OCI-LY7 (cell line): ENCODE data around the gene SFXN5. TPM values are rescaled to one million over a fixed set of nuclear protein-coding genes. Genes with fewer than 3 reads are reported as not detected.
"Not testable (repeated sequence)": the region's sequence is repeated elsewhere in the genome, so short reads cannot be mapped to it uniquely, and the experiment has no call there.

ENCODE experiments used
- Bru-seq: library from RNA; stranded (reverse); fragments of 400-500 nt; gene quantifications from one replicate; lab custom pipeline; 2021; lab: Mats Ljungman, UMichigan
- BruChase-seq, 2 experiments: library from RNA; stranded (reverse); fragments of 400-500 nt; gene quantifications; one replicate each; lab custom pipeline; 2021; lab: Mats Ljungman, UMichigan
- BruUV-seq: library from RNA; stranded (reverse); fragments of 400-500 nt; replicated peaks from 2 replicates; lab custom pipeline; 2021; lab: Mats Ljungman, UMichigan
- CTCF ChIA-PET: fragments of 300-600 bp; sonication (Branson Sonifier 250); formaldehyde crosslinking; loops from one replicate; lab custom pipeline; 2022; ENCODE audit warnings: antibody characterized with exemption; ENCODE audit not compliant: unreplicated experiment; lab: Charles Lee
- POLR2A ChIA-PET: fragments of 300-600 bp; sonication (Branson Sonifier 250); formaldehyde crosslinking; loops from one replicate; lab custom pipeline; 2022; ENCODE audit warnings: antibody characterized with exemption; lab: Charles Lee
- DNase-seq: peaks from one replicate; pipeline ENCODE4 v3.0.0-alpha.2; 2015; ENCODE audit warnings: low spot score
- H2AFZ ChIP-seq: fragments of 200-600 bp; sonication (generic), shearing (Covaris generic); 2 replicates; pipeline ENCODE4 v1.6.1; 2014; ENCODE audit warnings: mild to moderate bottlenecking, antibody characterized with exemption, low read length, moderate library complexity
- H3K27ac ChIP-seq: fragments of 200-600 bp; sonication (generic); 2 replicates; pipeline ENCODE4 v1.5.1; 2014; ENCODE audit warnings: mixed run types, low read depth, mild to moderate bottlenecking, moderate library complexity, low read length, inconsistent platforms; ENCODE audit not compliant: poor library complexity, severe bottlenecking
- H3K36me3 ChIP-seq: fragments of 200-600 bp; sonication (generic); 2 replicates; pipeline ENCODE4 v1.6.1; 2014; ENCODE audit warnings: mild to moderate bottlenecking, antibody characterized with exemption, low read length, moderate library complexity, mixed read lengths; ENCODE audit not compliant: insufficient read depth
- H3K4me1 ChIP-seq: fragments of 200-600 bp; sonication (generic); 2 replicates; pipeline ENCODE4 v1.5.1; 2014; ENCODE audit warnings: mild to moderate bottlenecking, low read length; ENCODE audit not compliant: insufficient read depth, poor library complexity, severe bottlenecking
- H3K4me2 ChIP-seq: fragments of 200-600 bp; sonication (generic); 2 replicates; pipeline ENCODE4 v1.6.1; 2014; ENCODE audit warnings: mild to moderate bottlenecking, low read length
- H3K4me3 ChIP-seq: fragments of 200-600 bp; sonication (generic); 2 replicates; pipeline ENCODE4 v1.5.1; 2014; ENCODE audit warnings: mild to moderate bottlenecking, low read depth, low read length; ENCODE audit not compliant: poor library complexity, severe bottlenecking
- H3K79me2 ChIP-seq: fragments of 200-600 bp; sonication (generic); 2 replicates; pipeline ENCODE4 v1.6.1; 2016; ENCODE audit warnings: low read depth, mild to moderate bottlenecking, low read length, moderate library complexity, mixed read lengths; ENCODE audit not compliant: insufficient read depth
- H3K9me2 ChIP-seq: fragments of 200-600 bp; sonication (generic); 2 replicates; pipeline ENCODE4 v1.6.1; 2016; ENCODE audit warnings: mild to moderate bottlenecking, low read length, mixed read lengths; ENCODE audit not compliant: insufficient read depth
- H3K9me3 ChIP-seq: fragments of 200-600 bp; sonication (generic); 2 replicates; pipeline ENCODE4 v1.6.1; 2014; ENCODE audit warnings: mild to moderate bottlenecking, mixed run types, low read length, mixed read lengths
- H4K20me1 ChIP-seq: fragments of 200-600 bp; sonication (generic); 2 replicates; pipeline ENCODE4 v1.6.1; 2014; ENCODE audit warnings: mild to moderate bottlenecking, antibody characterized with exemption, low read length, moderate library complexity, mixed read lengths; ENCODE audit not compliant: insufficient read depth
- CTCF ChIP-seq: fragments of 200-600 bp; sonication (generic); conservative IDR thresholded peaks from 2 replicates; pipeline ENCODE4 v1.5.1; 2014; ENCODE audit warnings: mild to moderate bottlenecking, antibody characterized with exemption, low read length, moderate library complexity, mixed read lengths
- EZH2phosphoT487 ChIP-seq: fragments of 200-600 bp; sonication (generic); IDR thresholded peaks from 2 replicates; pipeline ENCODE4 v1.6.1; 2018; ENCODE audit warnings: low read depth, borderline replicate concordance, mild to moderate bottlenecking, mixed run types, antibody characterized with exemption, low read length, moderate library complexity, mixed read lengths
- intact Hi-C: fragments of 100-400 bp; cut with micrococcal nuclease; formaldehyde crosslinking; loops from one replicate; pipeline ENCODE4 v1.10.0; 2022; ENCODE audit not compliant: unreplicated experiment
- long read RNA-seq: library from polyadenylated mRNA; stranded (forward); transcript quantifications from one replicate; pipeline ENCODE4 v2.0.0, GENCODE V29; 2022
- total RNA-seq, 2 experiments: library from RNA; depleted of rRNA in 1 of 2; stranded (reverse); fragments of >200 nt in 1 of 2; shearing (Covaris generic) in 1 of 2; gene quantifications; 2 replicates each; pipeline ENCODE4 v1.2.3, GENCODE V29; 2014 to 2022

Gene SFXN5
- total RNA-seq (2014; rRNA removed; shearing (Covaris generic)) (4.5 and 7.8 TPM in 2 replicates), total RNA-seq (2022) (9.9 and 10.5 TPM in 2 replicates), Bru-seq, nascent RNA (percentile 42 among the genes with signal in this experiment), BruChase-seq, experiment 1, labeled RNA remaining after a 6-hour chase (percentile 41 among the genes with signal in this experiment), BruChase-seq, experiment 2, labeled RNA remaining after a 2-hour chase (percentile 47 among the genes with signal in this experiment)
- long read RNA-seq, full-length matches to known transcripts: 4 of 18 reads
- long read RNA-seq, partial matches to known transcripts: 3 of 18 reads
- long read RNA-seq, other reads (novel, unspliced or antisense): 11 of 18 reads

GRCh38 chr2:73071360-73072128, at the start of gene SFXN5:
SFXN5 (minus strand) TSS chr2:73071712; CDS start chr2:73071705, 7 bp downstream.
- Histone ChIP-seq H3K4me1 (peaks cover 8% of the 10 kb centered on the region), H3K9me3 (no peaks in the 10 kb centered on the region), H3K36me3 (no peaks in the 10 kb centered on the region), H3K27ac (peak within 1 kb of the TSS; percentile 59), H4K20me1 (no peaks in the 10 kb centered on the region), H3K4me2 (peak within 1 kb of the TSS; percentile 95), H3K4me3 (peak within 1 kb of the TSS; percentile 82), H3K79me2 (no peaks in the 10 kb centered on the region), H3K9me2 (no peaks in the 10 kb centered on the region), H2AFZ (peak within 1 kb of the TSS; percentile 78)
- intact Hi-C loops: loop anchor here (5.0 kb wide), 1 partner anchor 211 kb away; the partner anchor contains the start of gene FBXO41
- BruUV-seq: no TSS peak
- CTCF ChIA-PET: no interaction called here
- DNase-seq: peak; percentile 93
- TF ChIP-seq EZH2phosphoT487: no peak
- no peak for TF ChIP-seq CTCF
- POLR2A ChIA-PET: no interaction called here

- H4K20me1 ChIP-seq, H3K4me2 ChIP-seq, H3K4me3 ChIP-seq, BruUV-seq, CTCF ChIA-PET, H3K79me2 ChIP-seq, H3K9me2 ChIP-seq, H3K27ac ChIP-seq, H3K4me1 ChIP-seq, H2AFZ ChIP-seq, intact Hi-C loops, H3K9me3 ChIP-seq, DNase-seq, POLR2A ChIA-PET, H3K36me3 ChIP-seq: not testable (repeated sequence)
Observed at GRCh38 chr2:73119611-73120239, 48.2 kb upstream of the SFXN5 start.

- TF ChIP-seq EZH2phosphoT487 (no peak), CTCF (no peak)
- BruUV-seq: no TSS peak
- intact Hi-C loops: no loop called here
- Histone ChIP-seq H3K4me3 (no peak overlapping the region), H3K4me1 (no peaks in the 10 kb centered on the region), H3K79me2 (no peaks in the 10 kb centered on the region), H3K9me3 (no peaks in the 10 kb centered on the region), H3K27ac (no peak overlapping the region), H3K4me2 (no peak overlapping the region), H4K20me1 (no peaks in the 10 kb centered on the region), H3K36me3 (no peaks in the 10 kb centered on the region), H3K9me2 (no peaks in the 10 kb centered on the region), H2AFZ (no peak overlapping the region)
- ChIA-PET POLR2A (no interaction called here), CTCF (no interaction called here)
- no peak for DNase-seq
Observed at GRCh38 chr2:73117441-73117840, 45.9 kb upstream of the SFXN5 start.
